Activated naive CD4-positive, alpha-beta T cell treated with anti-CD3 and anti-CD28 coated beads, Interleukin-2, amount 50 U/mL, for 16 hours (primary cell): ENCODE measurements around the gene DRAXIN.

Experiments used
- DNase-seq: peaks from one replicate; pipeline ENCODE4 v3.0.0-alpha.2; 2020

DRAXIN gene

DNA sequence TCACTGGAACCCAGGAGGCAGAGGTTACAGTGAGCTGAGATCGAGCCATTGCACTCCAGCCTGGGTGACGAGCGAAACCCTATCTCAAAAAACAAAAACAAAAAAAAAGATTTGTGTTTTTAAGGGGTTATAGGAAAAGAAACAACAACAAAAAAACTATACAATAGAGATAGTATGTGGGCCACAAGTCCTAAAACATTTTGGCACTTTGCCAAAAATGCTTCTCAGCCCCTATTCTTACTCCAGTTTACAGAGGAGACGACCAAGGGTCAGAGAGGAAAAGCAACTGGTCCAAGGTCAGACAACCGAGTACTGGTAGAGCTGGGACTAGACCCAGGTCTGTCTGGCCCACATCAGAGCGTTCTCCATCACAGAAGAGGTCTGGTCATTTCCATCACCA is 33.9 kb upstream of the DRAXIN start:
- no peak for DNase-seq

DNA sequence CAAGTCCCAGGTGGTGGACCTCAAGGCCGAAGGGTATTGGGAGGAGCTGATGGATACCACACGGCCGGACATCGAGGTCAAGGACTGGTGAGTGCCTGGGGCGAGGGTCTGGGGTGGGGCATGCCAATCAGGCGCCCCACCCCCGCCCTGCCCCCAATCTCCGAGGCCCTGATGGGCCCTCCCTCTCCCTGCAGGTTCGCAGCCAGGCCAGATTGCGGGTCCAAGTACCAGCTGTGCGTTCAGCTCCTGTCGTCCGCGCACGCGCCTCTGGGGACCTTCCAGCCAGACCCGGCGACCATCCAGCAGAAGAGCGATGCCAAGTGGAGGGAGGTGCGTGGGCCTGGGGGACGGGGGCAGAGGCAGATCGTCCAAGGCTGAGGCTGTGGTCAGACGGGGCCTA is 33.0 kb upstream of the DRAXIN start:
- DNase-seq, result no peak

DNA sequence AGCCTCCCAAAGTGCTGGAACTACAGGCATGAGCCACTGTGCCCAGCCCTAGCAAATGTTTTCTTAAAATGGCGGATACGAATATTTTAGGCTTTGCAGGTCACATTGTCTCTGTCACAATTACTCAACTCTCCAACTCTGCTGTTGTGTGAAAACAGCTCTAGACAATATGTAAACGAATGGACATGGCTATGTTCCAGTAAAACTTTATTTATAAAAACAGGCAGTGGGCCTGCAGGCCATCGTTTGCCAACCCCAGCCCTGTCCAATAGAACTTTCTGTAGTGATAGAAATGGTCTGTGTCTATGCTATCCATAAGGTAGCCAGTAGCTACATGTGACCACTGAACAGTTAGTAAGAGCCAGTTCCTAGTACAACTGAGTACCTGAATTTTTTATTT is 31.8 kb upstream of the DRAXIN start:
- DNase-seq, result no peak

DNA sequence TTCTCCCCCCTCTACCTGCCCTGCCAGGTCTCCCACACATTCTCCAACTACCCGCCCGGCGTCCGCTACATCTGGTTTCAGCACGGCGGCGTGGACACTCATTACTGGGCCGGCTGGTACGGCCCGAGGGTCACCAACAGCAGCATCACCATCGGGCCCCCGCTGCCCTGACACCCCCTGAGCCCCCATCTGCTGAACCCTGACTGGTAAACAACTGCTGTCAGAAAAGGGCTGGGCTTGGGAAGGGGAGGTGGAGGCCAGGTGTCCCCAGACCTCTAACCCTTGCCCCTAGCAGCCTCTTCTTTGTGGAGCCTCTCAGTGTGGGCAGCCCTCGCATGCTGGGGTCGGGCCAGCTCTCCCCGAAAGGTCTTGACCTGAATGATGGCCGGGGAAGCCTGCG is 30.4 kb upstream of the DRAXIN start:
- DNase-seq, result no peak

DNA sequence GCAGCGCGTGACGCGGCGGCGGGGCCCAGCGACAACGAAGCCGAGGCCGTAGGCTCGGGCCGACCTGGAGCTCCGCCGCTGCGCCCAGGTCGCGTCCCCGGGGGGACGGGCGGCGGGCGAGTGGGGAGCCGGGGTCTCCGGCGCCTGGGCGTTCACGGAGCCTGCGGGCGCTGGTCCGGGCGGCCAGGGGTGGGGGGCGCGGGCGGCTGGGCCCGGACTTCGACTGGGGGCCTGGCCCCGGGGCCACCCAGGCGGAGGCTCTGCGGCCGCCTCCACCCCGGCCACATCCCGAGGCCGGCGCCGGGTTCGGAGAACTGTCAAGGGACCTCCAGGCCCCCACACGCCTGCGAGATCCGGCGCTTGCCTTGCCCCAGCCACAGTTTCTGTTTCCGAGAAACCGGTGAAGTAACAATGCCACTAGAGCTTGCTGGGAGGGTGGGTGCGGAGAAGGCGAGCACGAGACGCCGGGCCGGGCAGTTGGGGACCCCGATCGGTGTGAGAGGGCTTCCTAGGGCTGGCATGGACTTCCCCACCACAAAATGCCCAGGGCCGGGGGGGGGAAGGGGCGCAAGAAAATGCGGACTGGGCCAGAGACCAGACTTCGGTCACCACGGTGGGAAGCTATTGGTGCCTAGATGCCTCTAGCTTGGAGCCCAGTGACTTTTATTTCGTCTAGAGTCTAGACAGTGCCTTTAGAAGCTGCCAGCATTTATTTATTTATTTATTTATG is 27.0 kb upstream of the DRAXIN start:
- peak; percentile 60 for DNase-seq

DNA sequence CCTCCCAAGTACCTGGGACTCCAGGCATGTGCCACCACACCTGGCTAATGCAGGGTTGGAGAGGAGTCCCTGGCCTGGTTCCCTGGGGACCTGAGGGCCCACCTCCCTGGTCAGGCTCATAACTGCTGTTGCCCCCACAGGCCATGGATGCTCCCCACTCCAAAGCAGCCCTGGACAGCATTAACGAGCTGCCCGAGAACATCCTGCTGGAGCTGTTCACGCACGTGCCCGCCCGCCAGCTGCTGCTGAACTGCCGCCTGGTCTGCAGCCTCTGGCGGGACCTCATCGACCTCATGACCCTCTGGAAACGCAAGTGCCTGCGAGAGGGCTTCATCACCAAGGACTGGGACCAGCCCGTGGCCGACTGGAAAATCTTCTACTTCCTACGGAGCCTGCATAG is 23.0 kb upstream of the DRAXIN start:
- no peak for DNase-seq

DNA sequence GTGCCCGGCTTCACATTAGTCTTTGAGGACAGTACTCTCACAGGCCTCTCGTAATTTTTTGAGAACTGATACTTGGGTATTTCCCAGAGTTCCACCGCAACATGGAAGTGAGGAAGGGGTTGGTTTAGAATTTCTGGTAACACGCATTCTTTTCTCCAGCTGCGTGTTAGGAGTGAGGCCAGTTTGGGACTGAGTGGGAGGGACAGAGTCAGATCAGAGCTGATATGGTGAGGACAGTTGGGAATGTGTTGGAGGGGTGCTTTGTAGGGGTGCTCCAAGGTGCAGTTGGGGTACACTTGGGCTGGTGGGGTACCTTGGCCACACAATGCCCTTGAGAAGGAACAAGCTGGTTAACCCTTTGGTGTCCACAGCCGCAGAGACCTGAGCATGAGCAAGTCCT is 20.8 kb upstream of the DRAXIN start:
- DNase-seq, result no peak

DNA sequence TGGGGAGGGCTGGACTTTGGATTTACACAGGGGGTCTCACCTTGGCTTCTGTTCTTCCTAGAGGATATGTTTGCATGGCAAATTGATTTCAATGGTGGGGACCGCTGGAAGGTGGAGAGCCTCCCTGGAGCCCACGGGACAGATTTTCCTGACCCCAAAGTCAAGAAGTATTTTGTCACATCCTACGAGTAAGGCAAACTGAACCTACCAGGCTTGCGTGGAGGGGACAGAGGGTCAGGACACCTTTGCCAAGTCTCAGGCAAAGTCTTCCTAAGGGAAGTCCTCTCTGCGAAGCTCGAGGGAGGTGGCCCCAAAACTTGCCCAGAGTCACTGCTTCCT is 20.3 kb upstream of the DRAXIN start:
- DNase-seq, result no peak

DNA sequence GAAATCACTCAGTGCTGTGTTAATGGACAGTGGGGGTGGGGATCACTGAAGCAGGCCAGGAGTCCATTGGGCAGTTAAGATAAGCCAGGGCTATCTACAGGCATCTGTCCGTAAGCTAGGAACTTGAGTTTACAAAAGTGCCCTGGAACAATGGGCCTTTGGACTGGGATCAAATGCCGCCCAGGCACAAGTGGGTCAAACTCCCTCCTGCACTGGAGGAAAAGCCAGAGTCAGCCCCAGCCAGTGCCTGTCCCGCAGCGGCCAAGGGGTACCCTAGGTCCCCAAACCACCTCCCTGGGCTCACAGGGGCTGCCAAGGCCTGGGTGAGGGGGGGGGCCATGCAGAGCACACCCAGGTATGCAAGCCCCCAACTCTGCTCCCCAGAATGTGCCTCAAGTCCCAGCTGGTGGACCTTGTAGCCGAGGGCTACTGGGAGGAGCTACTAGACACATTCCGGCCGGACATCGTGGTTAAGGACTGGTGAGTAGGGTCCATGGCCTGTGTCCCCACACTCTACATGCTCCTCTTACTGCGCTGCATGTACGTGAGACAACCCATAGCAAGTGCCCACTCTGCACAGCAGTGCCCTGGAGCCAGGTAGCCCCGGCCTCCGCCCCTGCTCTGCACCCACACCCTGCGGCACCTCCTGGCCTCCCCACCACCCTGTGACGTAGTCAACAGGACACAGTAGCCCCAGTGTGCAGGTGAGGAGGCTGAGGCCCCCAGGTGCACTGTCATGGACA is 19.8 kb upstream of the DRAXIN start:
- no peak for DNase-seq

DNA sequence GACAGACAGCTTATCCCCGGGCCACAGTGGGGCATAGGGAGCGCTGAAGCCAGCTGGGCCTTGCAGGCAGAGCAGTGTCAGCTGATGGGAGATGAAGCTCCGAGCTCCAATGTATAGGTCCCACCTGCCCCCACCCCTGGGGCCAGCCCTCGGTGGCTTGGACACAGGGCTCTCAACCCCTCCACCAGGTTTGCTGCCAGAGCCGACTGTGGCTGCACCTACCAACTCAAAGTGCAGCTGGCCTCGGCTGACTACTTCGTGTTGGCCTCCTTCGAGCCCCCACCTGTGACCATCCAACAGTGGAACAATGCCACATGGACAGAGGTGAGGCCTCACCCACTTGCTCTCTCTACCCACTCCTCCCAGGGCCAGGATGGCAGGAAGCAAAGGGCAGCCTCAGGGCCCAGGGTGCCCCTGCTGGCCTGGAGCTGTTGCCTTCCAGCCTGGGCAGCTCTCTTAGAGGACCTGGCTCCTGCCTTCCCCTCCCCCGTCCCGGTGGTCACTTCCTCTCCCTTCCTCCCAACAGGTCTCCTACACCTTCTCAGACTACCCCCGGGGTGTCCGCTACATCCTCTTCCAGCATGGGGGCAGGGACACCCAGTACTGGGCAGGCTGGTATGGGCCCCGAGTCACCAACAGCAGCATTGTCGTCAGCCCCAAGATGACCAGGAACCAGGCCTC is 18.3 kb upstream of the DRAXIN start:
- DNase-seq, result no peak

DNA sequence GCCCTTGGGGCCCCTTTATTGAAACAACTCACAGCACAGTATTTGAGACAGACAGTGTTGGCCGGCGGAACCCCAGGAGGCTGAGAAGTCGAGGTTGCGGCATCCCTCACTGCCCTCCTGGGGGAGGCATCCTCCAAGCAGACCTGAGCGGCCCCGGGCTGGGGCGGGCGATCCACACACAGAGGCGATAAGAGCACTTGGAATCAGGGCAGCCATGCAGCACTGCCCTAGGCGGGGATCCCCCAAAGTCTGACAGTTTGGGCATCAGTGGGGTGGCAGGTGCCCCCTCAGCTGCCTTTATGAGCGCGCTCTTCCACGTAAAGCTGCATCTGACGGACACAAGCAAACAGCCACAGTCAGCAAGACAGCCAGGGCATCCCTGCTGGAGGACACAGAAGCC is 17.0 kb upstream of the DRAXIN start:
- no peak for DNase-seq

DNA sequence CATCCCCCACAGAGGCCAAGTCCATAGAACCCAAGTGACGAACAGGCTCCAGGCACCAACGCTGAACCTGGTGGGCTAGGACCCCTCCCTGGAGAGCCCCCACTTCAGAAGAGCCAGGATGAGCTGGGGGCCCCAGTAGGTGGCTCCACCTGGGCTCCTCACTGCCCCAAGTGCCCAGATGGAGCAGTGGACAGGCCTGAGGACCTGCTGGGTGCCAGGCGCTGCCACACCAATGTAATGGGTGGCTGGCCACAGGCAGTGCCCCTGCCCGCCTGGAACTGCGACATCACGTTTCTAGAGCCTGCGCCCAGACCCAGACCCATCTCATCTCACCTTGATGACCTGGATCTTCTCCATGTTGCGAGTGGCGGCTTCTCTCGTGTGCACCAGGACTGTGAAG is 16.2 kb upstream of the DRAXIN start:
- no peak for DNase-seq

DNA sequence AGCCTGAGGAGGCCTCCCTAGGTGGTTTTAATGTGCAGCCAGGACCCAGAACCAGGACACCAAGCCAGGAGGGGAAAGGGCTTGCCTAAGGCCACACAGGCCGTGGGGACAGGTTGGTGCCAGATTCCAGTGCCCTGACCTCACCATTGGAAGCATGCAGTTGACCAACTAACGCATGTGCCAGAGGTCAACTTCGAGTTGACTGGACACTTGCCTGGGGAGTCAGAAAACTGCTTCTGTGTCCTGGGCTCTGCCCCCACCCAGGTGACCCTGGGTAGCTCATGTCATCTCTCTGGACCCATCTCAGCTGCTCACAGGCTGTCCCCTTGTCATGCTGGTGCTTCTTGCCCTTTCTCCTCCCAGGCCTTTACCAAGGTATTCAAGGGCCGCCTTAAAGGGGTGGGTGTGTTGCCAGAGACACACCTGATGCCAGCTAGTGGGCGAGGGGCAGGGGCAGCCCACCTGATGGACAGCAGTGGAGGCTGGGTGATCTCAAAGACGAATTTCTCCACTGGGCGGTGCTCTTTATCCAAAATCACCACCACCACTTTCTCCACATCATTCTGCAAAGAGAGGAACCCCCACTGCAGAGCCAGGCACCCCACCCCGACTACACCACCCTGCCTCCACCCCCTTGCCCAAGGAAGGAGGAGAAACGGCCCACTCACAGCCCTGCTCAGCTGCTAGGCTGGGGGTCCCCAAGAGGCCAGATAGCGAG is 15.0 kb upstream of the DRAXIN start:
- DNase-seq, result no peak

DNA sequence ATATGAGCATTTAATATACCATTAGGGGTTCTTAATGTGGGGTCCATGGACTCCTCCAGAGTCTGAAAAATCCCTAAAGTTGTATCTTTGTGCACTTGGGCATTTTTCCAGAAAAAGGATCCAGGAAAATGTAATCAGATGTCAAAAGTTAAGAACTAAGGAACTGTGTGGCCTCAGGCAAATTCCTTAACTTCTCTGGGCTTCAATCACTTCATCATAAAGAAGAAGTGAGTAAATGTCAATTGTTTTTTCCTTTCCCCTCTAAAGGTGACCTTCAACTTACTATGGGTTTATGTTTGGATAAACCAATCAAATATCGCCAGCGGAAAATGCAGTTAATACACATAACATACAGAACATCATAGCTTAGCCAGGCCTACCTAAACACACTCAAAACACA is 13.1 kb upstream of the DRAXIN start:
- DNase-seq, result no peak

DNA sequence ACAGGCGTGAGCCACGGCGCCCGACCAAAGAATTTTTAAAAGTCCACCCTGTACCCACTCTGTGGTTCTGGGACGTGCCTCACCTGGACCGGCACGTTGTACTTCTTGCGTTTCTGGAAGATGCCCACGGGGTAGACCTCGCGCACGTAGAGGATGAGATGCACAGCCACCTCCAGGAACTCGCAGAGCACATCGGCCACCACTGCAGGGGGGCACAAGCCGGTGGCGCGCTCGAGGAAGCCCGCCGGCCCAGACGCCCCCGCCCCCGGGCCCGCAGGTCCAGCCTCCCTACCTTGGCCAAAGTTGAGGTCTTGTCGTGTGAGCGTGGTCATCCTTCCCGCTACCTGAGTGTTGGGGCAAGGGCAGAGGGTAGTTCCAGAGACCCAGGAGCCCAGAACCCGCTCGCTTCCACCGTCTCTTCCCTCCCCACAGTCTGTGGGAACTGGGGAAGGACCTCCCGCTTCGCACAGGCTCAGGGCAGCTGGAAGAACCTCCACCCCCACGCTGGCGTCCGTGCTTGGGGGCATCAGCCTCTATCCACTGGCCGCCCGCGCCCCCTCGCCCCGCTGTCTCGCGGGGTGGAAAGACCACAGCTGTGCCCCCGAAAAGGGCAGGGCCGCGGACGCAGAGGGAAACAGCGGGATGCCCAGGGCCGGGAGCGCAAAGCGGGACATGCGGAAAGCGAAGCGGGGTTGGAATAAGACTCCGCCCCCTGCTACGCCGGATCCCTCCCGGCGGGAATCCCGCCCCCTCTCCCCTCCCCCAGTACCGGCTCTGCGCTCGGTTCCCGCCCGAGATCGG is 11.0 kb upstream of the DRAXIN start:
- DNase-seq, result no peak

DNA sequence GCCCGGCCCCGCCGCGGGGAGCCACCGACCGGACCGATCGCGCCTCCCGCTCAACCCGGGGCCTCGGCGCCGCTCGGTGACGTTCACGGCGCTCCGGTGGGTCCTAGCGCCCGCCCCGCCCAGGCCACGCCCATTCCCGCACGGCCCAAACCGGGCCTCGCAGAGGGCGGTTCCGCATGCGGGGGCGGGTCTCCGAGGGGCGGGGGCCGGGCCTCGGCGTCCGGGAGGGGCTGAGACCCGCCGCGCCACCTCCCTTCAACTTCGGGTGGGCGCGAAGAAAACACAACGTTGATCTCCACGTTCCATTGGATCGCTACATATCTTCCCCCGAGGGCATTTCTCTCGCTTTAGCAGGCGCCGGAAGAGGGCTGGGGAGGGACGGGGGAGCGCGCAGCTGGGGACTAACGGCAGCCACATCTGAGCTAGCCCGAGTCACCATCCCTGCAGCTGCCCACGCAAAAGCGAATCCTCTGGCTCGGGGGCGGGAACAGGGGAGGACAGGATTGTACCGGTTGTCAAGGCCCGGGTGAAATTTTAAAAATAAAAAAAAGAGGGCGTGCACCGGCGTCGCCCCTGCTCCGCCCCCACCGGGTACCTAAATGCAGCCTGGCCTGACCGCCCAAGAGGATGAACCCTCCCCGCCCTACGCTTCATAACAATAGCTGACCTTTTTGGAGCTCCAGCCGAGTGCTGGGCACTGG is 10.3 kb upstream of the DRAXIN start, which contains the start of gene MAD2L2:
Gene MAD2L2 (minus strand): TSS at position 78 of the 701 bp plus-strand sequence. CDS start 547 bp downstream, outside the sequence.
- DNase-seq, result peak; percentile 94

DNA sequence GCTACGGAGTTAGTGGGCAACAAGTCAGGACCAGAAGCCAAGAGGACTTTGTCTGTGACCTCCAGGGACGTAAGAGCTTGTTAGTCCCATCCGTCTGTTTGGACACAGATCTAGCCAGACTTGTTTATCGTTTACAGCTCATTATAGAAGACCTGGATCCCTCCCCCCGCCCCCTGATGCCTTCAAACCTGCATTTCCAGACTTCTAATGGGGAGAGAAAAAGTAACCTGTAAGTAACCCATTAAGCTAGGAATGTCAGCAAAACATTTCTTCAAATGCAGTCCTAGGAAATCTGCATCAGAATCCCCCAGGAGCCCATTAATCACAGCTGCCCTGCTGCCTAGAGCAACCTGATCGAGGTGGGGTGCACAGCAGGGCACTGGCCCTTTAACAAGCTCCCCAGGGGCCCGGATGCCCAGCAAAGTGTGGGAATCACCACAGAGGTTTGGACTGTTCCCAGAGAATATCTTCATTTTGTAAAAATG is 9.2 kb upstream of the DRAXIN start:
- DNase-seq, result no peak

DNA sequence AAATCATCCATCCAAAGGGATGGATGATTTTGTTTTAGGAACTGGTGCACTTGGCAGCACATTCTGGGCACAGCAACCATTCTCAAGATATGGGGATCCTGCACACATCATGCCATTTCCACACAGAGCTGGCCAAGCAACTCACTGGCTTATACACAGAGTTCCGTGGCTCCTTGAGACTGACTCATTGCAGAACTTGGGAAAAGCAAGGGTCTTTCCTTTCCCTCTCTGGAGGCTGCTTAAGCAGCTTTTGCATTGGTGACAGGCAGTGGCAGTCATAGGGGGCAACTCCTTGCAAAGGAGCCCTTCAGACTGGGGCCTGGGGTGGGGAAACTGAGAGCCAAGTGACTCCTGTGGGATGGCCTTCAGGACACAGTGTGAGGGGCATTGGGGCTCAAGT is 8.7 kb upstream of the DRAXIN start:
- no peak for DNase-seq

DNA sequence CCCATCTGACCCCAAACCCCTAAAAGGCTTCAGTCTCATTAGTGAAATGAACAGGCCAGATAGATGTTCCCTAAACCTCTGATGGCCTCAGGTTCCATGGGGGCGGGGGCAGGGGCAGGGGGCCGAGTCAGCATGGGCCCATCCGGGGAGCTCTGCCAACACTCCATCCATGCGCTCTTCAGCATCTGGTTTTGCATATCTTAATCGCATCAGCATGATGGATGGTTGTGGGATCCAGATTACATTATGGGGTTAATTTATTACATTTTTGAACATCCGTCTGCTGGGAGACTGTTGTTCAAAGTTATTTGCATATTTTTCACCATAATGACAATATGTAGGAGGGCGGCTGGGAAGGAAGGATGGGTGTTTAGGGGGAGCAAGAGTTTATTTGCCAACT is 7.4 kb upstream of the DRAXIN start:
- no peak for DNase-seq

DNA sequence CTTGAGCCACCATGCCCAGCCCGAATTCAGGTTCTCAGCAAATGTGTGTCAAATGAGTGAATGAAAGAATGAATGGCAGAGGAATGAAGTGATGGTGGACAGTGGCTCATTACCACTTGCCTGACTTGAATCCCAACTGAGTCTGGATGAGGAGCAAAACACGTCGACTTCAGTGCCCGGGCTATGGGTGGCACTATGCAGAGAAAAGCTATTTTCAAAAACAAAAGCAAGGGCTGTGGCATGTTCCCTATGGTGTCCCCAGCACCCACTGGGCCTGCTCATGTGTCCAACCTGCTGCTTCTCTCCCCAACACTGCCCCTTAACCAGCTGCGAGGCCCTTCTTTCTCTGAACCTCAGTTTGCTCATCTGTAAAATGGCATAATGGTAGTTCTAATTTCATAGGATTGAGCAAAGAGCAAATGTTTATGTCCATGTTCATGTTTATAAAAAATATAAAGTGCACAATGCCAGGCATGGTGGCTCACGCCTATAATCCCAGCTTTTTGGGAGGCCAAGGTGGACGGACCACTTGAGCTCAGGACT is 6.2 kb upstream of the DRAXIN start:
- no peak for DNase-seq

DNA sequence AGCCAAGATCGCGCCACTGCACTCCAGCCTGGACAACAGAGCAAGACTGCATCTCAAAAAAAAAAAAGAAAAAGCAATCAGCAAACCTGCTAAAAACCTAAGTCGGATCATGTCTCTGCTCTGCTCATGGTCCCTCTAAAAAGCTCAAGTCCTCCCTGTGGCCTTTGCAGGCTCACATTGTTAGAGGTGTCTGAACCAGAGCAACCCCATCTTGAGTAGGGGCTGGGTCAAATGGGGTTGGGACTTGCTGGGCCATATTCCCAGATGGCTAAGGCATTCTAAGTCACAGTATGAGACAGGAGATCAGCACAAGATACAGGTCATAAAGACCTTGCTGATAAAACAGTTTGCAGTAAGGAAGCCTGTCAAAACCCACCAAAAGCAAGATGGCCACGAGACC is 3.0 kb upstream of the DRAXIN start:
- DNase-seq, result no peak
